Gastrocnemius medialis (tissue), 4 donors: ENCODE results near the gene DCUN1D3.

ENCODE experiments used
- CTCF ChIP-seq, 5 experiments: fragments of 450-650 bp in 3 of 5; fragments of 200-600 bp in 2 of 5; sonication (generic) in 2 of 5; IDR thresholded peaks in 4 of 5; conservative IDR thresholded peaks in 1 of 5; 1 replicate in 4 of 5; 2 replicates in 1 of 5; pipeline ENCODE4 v1.5.1; 2016 to 2019; ENCODE audit warnings: antibody characterized with exemption in 5 of 5, mild to moderate bottlenecking in 3 of 5, moderate library complexity in 3 of 5
- POLR2A ChIP-seq, 2 donors: fragments of 450-650 bp; IDR thresholded peaks; one replicate each; pipeline ENCODE4 v1.6.1; 2017; ENCODE audit warnings: antibody characterized with exemption in 2 of 2, mild to moderate bottlenecking in 2 of 2, moderate library complexity in 2 of 2

- TF ChIP-seq POLR2A (IDR thresholded peaks at IDR 0.05) (no peak), CTCF (IDR thresholded peaks at IDR 0.05 in 4 of 5, conservative IDR thresholded peaks at IDR 0.05 in 1 of 5) (no peak)
Measured at GRCh38 chr16:20866145-20866772, 33.9 kb downstream of the DCUN1D3 start.
